GM18507 (cell line): Measurements from ENCODE around the gene B3GALNT1.

Source experiments
- DNase-seq: peaks from one replicate; pipeline ENCODE4 v3.0.0; 2011; ENCODE audit warnings: low read depth; ENCODE audit not compliant: insufficient read length; ENCODE audit errors: extremely low spot score
- FAIRE-seq: peaks from 2 replicates; lab custom pipeline; 2011; peaks lifted over from hg19 to GRCh38; lab: Jason Lieb, UNC

Gene B3GALNT1, protein sequence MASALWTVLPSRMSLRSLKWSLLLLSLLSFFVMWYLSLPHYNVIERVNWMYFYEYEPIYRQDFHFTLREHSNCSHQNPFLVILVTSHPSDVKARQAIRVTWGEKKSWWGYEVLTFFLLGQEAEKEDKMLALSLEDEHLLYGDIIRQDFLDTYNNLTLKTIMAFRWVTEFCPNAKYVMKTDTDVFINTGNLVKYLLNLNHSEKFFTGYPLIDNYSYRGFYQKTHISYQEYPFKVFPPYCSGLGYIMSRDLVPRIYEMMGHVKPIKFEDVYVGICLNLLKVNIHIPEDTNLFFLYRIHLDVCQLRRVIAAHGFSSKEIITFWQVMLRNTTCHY

DNA sequence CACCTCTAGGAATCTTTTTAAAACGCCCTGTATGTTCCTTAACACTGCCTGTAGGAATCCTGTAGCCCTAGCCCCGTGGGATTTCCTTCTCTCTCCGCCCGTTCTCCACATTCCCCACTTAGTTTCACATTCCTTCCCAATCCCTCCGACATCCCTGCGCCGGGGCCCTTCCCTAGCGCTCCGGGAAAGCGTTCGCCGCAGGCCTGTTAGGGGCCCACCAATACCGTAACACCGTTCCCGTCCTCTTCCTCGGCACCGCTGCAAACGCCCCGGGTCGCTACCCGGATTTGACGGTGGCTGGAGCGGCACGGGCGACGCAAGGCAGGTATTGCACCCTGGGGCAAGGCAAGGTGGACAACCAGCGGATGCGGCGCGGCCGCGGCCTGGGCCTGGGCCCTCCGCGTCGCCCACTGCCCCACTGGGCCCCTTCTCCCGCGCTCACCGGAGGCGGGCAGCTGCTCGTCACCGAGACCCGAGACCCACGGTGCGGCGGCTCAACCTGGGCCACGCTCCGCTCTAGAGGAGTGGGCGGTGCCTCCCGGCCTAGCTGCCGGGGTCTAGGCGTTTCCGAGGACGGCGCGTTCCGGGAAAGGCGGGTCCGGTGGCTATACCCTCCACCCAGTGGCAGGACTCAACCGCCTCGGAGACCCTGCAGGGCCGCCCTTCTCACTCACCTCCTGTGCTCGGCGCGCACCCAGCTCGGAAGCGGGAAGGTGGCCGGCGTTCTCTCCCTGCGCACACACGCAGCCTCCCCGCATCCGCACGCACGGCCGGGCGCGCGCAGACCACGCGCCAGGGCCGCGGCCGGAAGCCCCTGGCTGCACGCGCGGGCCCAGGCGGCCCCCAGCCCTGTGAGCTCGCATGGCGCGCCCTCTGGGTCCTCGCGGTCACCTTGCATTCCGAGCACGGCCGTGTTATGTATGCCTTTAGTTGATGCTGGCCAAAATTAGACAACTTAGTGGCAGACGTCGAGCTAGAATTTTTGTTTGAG, at the start of gene B3GALNT1:
Gene B3GALNT1 (minus strand): TSS at position 789 of the 991 bp plus-strand sequence. CDS start 18,595 bp downstream, outside the sequence.
- DNase-seq (peak; percentile 17), FAIRE-seq (peak; percentile 5)

DNA sequence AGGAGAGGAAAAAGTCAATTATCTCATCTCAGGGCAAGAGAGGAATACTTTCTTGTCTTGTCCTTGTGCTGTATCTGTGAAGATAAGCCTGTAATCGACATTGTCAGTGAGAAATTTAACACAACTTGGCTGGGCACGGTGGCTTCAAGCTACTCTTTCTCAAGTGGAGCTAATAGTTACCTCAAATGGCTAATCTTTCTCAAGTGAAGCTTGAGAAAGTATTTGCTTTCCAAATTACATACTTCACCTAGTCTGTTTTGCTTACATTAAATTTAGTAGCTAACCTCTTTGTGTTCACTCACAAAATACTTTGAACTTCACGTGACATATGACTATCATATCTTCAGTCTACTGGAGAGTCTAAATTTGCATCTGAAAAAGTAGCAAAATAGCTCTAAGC, 48.3 kb upstream of the B3GALNT1 start:
- DNase-seq (no peak), FAIRE-seq (no peak)

DNA sequence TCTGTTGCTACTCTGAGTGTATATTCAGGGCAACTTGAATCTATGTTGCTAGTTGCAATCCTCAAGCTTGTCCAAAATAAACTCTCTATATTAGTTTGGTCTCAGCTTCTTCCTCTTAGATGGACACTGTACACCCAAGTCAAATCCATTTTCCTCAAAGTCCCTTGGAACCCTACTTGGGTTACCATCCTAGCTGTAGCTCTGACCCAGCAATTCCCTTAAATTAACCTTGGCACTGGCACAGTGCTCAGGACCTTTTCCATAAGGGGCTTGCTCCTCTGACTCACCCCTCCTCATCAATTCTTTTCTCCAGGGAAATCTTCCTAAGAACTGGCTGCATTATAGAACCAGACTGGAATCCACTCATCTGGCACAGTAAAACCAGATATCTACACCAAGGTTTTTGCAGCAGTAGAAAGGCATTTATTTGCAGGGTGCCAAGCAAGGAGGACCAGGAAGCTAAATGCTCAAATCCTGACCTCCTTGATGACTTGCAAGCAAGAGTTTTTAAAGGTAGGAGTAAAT, 44.9 kb upstream of the B3GALNT1 start:
- DNase-seq: no peak
- no peak for FAIRE-seq

DNA sequence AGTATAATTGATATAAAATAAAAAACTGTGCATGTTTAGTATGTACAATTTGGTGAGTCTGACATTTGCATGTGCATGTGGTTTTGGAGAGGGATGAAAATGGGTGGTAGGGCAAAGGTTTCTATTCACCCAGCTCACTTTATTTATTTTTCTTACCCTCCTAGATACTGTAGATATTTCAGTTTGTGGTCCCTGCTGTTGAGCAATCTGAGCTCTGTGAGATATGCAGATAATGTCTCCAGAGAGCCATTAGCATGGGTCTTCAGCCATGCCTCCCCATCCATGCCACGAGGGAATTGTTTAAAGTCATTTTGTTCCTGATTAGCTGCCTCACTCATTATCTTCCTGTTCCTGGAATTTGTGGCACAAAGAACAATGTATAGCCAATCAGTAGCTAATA, 44.4 kb upstream of the B3GALNT1 start:
- DNase-seq (no peak), FAIRE-seq (no peak)

DNA sequence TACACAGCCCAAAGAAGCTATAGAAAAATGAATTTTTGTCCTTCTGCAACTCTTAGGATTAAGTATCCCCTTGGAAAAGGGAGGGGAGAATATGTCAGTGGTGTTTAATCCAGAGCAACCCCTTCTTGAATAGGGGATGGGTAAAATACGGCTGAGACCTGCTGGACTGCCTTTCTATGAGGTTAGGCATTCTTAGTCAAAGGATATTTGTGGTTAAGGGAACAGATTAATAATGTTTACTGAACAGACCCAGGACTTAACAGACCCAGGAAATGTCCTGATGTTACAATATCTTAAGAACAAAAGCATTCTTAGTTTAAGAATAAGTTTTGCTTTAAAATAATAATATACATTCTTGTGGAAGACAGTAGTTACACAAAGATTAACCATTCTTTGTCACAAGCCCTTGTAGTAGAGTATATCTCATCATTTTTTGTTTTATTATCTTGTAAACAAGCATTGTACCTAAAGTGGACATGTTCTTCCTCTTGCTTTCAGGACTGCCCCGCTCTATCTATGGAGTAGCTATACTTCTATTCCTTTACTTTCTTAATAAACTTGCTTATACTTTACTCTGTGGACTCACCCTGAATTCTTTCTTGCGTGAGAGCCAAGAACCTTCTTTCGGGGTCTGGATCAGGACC, 43.8 kb upstream of the B3GALNT1 start:
- DNase-seq: no peak
- no peak for FAIRE-seq

DNA sequence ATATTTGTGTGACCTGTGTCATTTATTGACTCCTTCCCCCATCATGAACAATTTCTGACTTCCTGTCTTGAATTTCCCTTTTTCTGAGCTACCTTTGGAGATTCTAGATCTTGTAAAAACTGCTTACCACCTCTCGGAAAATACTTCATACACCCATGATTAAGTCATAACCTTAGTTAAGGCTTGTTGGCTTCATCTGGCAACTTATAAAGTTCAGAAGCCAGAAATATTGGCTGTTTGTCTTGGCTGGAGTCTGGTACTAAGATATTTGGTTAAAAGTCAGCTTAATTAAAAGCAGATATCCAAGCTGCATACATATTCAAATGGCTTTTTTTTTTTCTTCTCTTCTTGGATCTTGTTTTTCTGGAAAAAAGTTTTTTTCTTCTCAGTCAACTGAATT, 37.3 kb upstream of the B3GALNT1 start:
- FAIRE-seq: no peak
- DNase-seq: no peak

DNA sequence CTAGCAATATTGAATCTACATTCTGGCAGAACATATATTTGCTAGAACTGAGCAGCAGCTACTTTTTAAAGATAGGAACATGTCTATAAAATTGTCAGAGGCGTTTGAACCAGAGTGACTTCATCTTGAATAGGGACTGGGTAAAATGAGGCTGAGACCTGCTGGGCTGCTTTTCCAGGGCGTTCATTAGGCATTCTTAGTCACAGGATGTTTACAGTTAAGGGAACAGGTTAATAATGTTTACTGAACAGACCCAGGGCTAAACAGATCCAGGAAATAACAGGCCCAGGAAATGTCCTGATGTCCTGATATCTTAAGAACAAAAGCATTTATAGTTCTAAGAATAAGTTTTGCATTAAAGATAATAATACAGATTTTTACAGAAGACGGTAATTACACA, 34.5 kb upstream of the B3GALNT1 start:
- DNase-seq (no peak), FAIRE-seq (no peak)

DNA sequence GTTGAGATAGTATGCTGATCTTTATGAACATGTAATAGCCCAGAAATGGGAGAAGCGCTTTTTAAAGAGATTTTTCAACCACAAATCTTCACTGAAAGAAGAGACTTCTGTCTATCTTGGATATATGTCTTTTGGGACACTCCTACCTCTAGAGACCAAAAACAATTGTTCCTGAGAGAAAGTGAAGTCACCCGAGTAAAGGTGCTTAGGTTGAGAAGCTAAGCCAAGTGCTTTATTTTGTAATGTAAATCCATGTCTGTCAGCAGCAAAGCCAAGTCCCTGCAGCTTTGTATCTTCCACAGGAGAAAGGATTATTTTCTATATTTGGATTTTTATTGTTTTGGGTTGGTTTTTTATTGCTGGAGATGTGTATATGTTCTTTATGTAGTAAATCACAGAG, 32.1 kb upstream of the B3GALNT1 start:
- FAIRE-seq (no peak), DNase-seq (no peak)

DNA sequence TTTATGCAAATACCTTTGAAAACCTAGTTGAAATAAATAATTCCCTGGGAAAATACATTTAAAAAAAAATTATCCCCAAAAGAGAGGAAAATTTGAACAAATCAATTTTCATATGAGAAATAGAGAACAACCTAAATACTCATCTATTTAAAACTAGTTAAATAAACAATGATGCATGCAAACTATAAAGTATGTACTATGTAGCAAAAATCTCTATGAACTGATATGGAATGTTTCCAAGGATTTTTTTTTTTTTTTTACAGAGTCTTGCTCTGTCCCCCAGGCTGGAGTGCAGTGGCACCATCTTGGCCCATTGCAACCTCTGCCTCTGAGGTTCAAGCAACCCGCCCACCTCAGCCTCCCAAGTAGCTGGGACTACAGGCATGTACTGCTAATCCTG, 27.2 kb upstream of the B3GALNT1 start:
- FAIRE-seq (no peak), DNase-seq (no peak)

DNA sequence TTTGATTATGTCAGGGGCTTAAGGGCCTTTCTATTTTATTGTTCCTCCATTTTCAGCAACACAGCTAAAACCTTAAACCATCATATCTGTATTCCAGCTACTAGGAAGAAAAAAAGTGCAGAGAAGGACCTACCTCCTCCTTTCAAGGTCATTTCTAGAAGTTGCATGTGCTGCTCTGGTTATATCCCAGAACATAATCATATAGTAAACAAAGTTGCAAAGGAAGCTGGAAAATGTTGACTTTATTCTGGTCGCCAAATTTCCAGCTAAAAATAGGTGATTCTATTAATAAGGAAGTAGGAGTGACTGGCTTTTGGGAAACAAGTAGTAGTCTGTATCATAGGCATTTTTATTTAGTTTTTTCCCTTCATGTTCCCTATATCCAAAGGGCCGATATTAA, 21.3 kb upstream of the B3GALNT1 start:
- no peak for DNase-seq
- no peak for FAIRE-seq

DNA sequence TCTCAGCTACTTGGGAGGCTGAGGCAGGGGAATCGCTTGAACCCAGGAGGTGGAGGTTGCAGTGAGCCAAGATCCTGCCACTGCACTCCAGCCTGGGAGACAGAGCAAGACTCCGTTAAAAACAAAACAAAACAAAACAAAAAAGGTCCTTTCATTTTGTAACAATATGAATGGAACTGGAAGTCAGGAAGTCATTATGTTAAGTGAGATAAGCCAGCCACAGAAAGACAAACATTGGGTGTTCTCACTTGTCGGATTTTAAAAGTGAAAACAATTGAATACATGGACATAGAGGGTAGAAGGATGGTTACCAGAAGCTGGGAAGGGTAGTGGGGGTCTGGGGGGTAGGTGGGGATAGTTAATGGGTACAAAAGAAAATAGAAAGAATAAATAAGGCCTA, 12.5 kb upstream of the B3GALNT1 start:
- no peak for DNase-seq
- FAIRE-seq: no peak

DNA sequence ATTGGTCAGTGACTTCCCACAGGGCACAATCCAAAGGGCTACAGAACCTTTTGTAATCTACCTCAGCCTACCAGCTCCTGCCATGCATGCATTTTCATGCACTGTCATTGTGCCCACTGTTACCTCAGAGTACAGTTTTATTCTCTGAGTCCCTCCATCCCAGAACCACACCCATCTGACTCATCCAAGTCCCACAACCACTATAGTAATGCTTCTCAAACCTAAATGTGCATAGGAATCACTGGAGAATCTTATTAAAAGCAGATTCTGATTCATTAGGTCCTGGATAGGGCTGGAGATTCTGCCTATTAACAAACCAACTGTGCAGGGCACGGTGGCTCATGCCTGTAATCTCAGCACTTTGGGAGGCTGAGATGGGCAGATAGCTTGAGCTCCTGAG, 3.7 kb upstream of the B3GALNT1 start:
- DNase-seq: no peak
- FAIRE-seq: no peak

DNA sequence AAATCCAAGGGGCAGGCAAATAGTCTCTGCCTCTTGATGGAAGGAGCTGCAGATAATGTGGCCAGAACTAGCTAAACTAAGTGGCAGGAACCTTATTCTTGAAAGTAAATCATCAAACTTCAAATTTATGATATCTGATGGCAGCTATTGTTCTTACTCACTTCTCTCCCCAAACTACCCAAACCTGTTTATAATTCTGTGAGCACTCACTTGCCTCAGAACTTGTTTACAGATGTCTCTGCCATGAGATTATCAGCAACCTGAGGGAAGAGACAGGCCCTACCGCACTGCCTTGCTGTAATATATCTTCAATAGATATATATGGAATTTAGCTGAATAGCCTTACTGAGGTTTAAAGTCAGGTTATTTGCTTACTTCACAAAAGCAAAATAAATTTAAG, 2.2 kb upstream of the B3GALNT1 start:
- FAIRE-seq: no peak
- DNase-seq: no peak

DNA sequence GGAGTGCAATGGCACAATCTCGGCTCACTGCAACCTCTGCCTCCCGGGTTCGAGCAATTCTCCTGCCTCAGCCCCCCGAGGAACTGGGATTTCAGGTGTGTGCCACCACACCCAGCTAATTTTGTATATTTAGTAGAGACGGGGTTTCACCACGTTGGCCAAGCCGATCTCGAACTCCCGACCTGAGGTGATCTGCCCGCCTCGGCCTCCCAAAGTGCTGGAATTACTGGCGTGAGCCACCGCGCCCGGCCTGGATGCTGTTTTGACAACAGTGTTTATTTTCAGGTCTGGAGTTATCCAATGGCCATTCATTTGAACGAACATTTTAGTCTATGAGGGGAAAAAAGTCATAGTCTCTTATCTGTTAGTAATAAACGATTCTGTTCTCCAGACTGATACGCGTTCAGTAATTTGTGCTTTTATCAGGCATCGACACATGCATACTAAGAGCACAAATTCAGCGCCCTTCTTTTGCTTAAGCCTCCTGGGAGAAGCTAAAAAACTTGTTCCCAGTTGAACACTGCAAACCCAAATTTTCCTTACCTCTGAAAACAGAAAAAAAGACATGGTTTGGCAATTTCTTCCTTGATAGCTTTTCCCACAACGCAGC, 1.3 kb downstream of the B3GALNT1 start:
- DNase-seq: no peak
- no peak for FAIRE-seq

DNA sequence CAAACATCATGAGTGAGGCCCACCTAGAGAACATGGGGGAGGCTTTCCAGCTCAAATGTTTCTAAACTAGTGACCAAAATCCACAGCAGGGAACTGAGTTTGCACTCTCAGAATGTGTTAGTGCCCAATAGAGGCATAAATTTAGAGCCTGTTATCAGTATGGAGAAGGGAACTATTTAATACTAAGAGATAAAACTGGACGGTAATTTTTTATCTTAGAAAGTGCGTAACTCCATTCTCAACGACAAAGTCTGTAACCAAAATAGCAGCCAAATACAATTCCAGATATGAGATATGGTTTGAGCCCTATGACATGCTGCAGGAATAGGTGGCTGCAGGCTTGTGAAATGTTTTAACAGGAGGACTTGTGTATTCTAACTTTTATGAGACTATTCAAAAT, 3.5 kb downstream of the B3GALNT1 start:
- DNase-seq (no peak), FAIRE-seq (no peak)

DNA sequence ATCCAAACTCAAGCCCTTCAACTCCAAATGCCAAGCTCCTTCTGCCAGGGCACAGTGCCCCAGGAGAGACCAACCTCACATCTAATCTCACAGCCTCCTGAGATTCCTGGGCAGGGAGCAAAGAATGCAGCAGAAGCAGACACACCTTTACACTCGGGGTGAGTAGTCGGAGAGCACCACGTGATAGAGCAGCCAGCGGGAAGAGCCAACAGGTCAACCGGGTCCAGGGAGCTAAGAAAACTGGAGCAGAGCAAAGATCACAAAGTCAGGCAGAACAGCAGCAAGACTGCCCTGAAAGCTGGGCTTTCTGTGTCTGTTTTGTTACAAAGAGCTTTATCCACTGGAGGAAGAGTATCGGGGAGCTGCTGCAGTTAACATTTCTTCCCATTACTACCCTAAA, 4.2 kb downstream of the B3GALNT1 start:
- FAIRE-seq: no peak

DNA sequence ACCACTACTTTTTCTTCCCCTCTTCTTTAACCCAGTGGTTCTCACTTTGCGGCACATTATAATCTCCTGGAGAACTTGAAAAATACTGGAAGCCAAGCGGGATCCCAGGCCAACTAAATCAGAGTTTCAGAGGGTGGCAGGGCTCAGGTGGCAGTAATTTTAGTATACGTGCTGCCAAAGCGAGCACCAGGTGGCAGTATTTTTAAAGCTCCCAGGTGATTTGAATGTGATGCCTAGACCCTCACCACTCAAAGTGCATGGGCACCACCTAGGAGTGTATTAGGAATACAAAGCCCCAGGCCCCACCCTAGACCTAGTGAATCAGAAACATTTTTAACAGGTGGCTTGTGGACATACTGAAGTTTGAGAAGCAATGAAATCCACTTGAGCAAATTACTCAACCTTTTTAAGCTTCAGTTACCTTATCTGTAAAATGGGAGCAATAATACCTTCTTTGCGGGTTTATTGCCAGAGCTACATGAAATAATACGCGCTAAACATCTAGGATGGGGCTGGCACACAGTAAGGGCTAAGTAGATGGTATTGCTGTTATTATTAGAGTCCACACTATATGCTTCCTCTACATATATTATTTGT, 8.3 kb downstream of the B3GALNT1 start:
- FAIRE-seq: no peak
- no peak for DNase-seq

More for the DNA sequence above, 4.2 kb downstream of the B3GALNT1 start:
- no peak for DNase-seq

DNA sequence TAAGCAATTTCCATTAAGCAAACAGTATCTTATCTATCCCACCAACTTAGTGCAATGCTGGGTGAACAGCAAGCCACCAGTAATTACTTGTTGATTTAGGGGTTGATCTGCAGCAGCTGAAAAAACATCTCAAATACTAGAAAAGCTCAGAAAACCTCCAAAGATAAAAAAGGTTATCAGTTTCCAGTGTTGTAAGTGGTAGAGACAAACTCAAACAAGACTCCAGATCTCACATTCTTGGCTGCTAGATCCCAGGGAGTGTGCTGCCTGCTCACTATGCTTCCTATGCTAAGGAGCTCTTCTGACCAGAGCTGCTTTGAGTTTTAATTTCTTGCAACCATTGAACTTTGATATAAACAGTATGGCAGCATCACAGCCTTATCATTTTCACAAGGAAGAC, 11.3 kb downstream of the B3GALNT1 start:
- FAIRE-seq (no peak), DNase-seq (no peak)

DNA sequence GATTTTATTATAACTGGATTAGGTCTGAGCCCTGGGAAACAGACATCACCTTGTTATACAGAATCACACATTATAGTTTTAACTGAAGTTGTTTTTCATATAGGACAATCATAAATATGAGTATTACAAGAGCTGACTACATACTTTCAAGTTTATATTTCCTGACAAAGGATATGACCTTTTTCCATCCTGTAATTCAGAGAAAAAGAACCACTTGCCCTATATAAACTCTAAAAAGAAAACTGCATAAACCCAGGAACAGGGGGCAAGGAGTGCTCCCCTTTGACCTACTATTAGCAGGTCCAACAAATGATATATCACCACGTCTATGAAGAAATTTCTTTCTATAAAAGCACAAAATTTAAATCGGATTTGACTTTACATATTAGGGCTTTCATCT, 20.9 kb downstream of the B3GALNT1 start:
- DNase-seq (no peak), FAIRE-seq (no peak)
